Mucosa of stomach (tissue), 1 donor: ENCODE results near the gene SLC30A2.
A peak's percentile ranks its signal among the peaks of the same experiment; 100 is the strongest.

Experiments
- H3K27me3 ChIP-seq: one replicate; pipeline ENCODE4 v1.7.0; 2013; ENCODE audit warnings: mild to moderate bottlenecking, low read length; ENCODE audit not compliant: control insufficient read depth, insufficient read depth
- H3K36me3 ChIP-seq: one replicate; pipeline ENCODE4 v1.7.0; 2013; ENCODE audit warnings: low read length; ENCODE audit not compliant: control insufficient read depth, insufficient read depth
- H3K4me1 ChIP-seq: one replicate; pipeline ENCODE4 v1.7.0; 2013; ENCODE audit warnings: mild to moderate bottlenecking, low read length; ENCODE audit not compliant: control insufficient read depth, insufficient read depth
- H3K4me3 ChIP-seq: one replicate; pipeline ENCODE4 v1.7.0; 2013; ENCODE audit warnings: low read length
- H3K9ac ChIP-seq: one replicate; pipeline ENCODE4 v1.7.0; 2013; ENCODE audit warnings: mild to moderate bottlenecking, low read length, moderate library complexity
- H3K9me3 ChIP-seq: one replicate; pipeline ENCODE4 v1.7.0; 2013; ENCODE audit warnings: mild to moderate bottlenecking, low read length, moderate library complexity; ENCODE audit not compliant: control insufficient read depth
- donor health status: Pancreatic carcinoma.

Gene SLC30A2

DNA sequence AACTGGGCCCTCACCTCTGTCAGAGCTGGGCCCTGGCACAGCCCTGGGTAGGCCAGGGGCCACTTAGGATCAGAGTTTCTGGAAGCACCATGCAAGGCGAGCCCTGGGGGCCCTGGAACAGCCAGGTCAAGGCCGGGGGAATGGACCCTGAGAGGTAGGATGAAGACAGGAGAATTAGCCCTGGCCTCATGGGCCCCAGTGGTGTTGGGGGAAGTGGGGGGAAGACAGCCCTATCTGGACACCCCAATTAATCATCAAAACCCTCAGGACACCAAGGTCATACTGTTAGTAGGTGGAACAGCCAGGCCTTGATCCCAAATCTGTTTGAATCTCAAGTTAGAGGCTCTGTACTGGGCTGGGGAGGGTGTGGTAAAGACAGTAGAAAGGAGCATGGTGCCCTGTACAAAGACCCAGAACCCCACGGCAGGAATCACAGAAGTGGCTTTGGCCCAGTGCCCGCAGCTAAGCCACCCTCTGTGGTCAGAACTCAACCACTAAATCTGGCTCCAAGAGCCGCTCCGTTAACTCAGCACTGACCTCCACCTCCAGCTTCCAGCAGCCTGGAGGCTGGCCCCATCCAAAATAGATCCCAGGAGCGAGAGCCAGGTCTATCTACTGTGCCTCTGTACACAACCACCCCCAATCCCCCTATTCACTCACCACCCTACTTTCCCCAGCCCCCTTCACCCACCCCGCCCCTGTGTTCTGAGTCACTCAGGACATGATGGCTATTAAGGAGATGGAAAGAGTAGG lies 35.5 kb upstream of the SLC30A2 start:
- Histone ChIP-seq H3K9me3 (no peaks in the 10 kb centered on the region), H3K4me3 (no peak overlapping the region), H3K27me3 (no peaks in the 10 kb centered on the region), H3K4me1 (peaks cover 15% of the 10 kb centered on the region), H3K9ac (no peak overlapping the region), H3K36me3 (no peaks in the 10 kb centered on the region)

GRCh38 chr1:26079960-26080814 lies 34.3 kb upstream of the SLC30A2 start:
- Histone ChIP-seq H3K36me3 (no peaks in the 10 kb centered on the region), H3K9ac (no peak overlapping the region), H3K27me3 (no peaks in the 10 kb centered on the region), H3K9me3 (no peaks in the 10 kb centered on the region), H3K4me1 (peaks cover 26% of the 10 kb centered on the region), H3K4me3 (no peak overlapping the region)

- no peaks in the 10 kb centered on the region for H3K36me3 ChIP-seq
- no peak overlapping the region for H3K4me3 ChIP-seq
- H3K4me1 ChIP-seq = peaks cover 26% of the 10 kb centered on the region
- no peaks in the 10 kb centered on the region for H3K27me3 ChIP-seq
- no peaks in the 10 kb centered on the region for H3K9me3 ChIP-seq
- no peak overlapping the region for H3K9ac ChIP-seq
Measured at GRCh38 chr1:26079178-26079563, 33.3 kb upstream of the SLC30A2 start.

- Histone ChIP-seq H3K9me3 (no peaks in the 10 kb centered on the region), H3K27me3 (no peaks in the 10 kb centered on the region), H3K4me1 (peaks cover 26% of the 10 kb centered on the region), H3K36me3 (no peaks in the 10 kb centered on the region), H3K4me3 (no peak overlapping the region), H3K9ac (no peak overlapping the region)
Measured at GRCh38 chr1:26078286-26079177, 32.6 kb upstream of the SLC30A2 start.

GRCh38 chr1:26077524-26077923 lies 31.6 kb upstream of the SLC30A2 start:
- H3K4me3 ChIP-seq = no peak overlapping the region
- H3K9me3 ChIP-seq = no peaks in the 10 kb centered on the region
- no peaks in the 10 kb centered on the region for H3K36me3 ChIP-seq
- no peak overlapping the region for H3K9ac ChIP-seq
- H3K4me1 ChIP-seq = peaks cover 26% of the 10 kb centered on the region
- no peaks in the 10 kb centered on the region for H3K27me3 ChIP-seq

DNA sequence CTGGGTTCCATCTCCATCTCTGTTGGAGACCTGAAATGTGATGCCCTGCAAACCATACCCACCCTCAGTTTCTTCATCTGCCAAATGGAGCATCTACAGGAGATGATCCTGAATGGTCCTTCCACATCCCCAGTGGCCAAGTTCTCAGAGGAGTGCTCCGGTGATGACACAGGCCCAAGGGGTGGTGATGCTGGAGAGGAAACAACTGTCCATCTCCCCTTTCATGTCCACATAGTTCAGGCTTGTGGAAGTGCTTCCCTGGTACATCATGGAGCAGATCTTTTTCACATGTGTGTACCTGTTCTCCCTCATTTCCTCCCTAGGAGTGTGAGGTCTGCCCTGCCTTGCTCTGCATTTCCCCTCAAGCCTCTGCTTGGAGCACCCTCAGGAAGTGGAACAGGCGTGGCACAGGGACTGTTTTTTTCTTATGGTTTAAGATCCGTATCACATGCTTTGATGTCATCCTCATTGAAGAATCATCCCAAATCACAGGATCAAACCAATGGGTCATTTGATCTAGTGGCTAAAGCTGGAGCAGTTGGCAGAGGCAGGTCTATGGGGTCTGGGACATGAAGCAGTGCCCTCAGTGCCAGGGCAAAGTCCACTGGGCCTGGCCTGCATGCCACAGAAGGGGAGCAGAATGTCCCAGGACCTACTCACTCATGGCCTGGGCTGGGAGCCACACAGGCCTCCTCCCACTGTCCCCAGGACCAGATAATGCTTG lies 29.7 kb upstream of the SLC30A2 start:
- H3K36me3 ChIP-seq = no peaks in the 10 kb centered on the region
- H3K9me3 ChIP-seq = no peaks in the 10 kb centered on the region
- peaks cover 26% of the 10 kb centered on the region for H3K4me1 ChIP-seq
- H3K27me3 ChIP-seq = no peaks in the 10 kb centered on the region
- no peak overlapping the region for H3K4me3 ChIP-seq
- H3K9ac ChIP-seq = no peak overlapping the region

DNA sequence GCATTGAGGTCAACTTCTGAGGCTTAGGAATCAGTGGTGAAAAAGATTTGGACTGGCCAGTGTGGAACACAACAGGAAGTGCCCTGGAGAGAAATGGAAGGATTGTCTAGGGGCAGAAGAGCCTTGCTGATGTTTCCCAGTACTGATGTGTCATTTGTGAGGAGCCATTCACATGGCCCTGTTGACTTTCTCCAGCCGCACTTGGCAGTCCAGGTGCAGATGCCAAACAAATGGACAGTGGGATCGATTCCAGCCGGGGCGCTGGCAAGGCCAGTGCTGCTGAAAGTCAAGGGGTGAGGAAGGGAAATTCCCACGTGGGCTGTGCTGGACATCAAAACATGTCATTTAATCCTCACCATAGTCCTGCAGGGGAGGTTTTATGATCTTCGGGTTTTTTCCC lies 26.4 kb upstream of the SLC30A2 start:
- Histone ChIP-seq H3K36me3 (no peaks in the 10 kb centered on the region), H3K9ac (no peak overlapping the region), H3K4me3 (no peak overlapping the region), H3K9me3 (no peaks in the 10 kb centered on the region), H3K4me1 (peaks cover 13% of the 10 kb centered on the region), H3K27me3 (no peaks in the 10 kb centered on the region)

DNA sequence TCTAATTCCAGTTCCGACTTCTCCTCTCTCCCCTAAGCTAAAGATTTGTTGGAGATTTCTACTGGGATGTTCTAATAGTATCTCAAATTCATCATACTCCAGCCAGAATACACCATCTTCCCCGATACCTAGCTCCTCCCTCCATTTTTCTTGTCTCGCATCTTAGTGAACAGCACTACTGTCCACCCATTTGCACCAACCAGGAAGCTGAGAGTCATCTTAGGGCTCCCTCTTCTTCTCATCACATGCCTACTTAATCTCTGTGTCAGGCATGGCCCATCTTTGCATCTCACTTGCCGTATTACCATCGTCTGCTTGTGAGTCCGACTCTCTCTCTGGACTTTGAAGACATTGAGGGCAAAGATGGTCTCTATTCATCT lies 25.0 kb upstream of the SLC30A2 start:
- Histone ChIP-seq H3K9me3 (no peaks in the 10 kb centered on the region), H3K36me3 (no peaks in the 10 kb centered on the region), H3K27me3 (no peaks in the 10 kb centered on the region), H3K4me1 (peaks cover 18% of the 10 kb centered on the region), H3K4me3 (no peak overlapping the region), H3K9ac (no peak overlapping the region)

DNA sequence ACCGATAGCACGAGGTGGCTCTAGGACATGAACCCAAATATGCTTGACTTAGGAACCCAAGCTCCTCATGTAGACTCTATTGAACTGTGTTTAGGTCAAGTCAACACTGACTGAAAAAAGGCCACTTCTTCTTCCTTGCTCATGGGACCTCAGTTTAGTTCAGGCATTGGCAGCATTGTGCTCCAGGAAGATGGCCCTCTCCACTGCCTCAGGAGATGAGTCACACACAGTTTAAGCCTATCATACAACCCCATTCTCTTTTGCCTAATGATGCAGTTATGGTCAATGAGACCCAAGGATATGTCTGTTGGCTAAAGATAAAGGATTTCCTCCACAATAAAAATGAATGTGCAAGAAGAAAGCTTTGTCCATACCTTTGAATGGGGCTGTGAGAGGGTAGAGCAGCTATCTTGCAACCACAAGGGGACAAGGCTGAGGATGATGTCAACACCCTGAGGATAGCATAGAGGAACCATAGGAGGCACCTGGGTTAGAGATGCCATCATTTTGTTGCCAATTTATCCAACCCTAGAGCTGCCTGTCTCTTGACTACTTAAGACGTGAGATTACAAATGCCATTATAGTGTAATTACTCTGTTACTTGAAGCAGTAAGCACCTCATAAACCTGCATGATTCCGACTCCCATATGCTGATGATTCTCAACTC lies 24.5 kb upstream of the SLC30A2 start:
- Histone ChIP-seq H3K9ac (no peak overlapping the region), H3K36me3 (no peaks in the 10 kb centered on the region), H3K27me3 (no peaks in the 10 kb centered on the region), H3K4me3 (no peak overlapping the region), H3K4me1 (peaks cover 12% of the 10 kb centered on the region), H3K9me3 (no peaks in the 10 kb centered on the region)

GRCh38 chr1:26069941-26070295 lies 24.0 kb upstream of the SLC30A2 start:
- peaks cover 10% of the 10 kb centered on the region for H3K4me1 ChIP-seq
- H3K36me3 ChIP-seq = no peaks in the 10 kb centered on the region
- no peaks in the 10 kb centered on the region for H3K27me3 ChIP-seq
- no peak overlapping the region for H3K4me3 ChIP-seq
- no peaks in the 10 kb centered on the region for H3K9me3 ChIP-seq
- H3K9ac ChIP-seq = no peak overlapping the region

DNA sequence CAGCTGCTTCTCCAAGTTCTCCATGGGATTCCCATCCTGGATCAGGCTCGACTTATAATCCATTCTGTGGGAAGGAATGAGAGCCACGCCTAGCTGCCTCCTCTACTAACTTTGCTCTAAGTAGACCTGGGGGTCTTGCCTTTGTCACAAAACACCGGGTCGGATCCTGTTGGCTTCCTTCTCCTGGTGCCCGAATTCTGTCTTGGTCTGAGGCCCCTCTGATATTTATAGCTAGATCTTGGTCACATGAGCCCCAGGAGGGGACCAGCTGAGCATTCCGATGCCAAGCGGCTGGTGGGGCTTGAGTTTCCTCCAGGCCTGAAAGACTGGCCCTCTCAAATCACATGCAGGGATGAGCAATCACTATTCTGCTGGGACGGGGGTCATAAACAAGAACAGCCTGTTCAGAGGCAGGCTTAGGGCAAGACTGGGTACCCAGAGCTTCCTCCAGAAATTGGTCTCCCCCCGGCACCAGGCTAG lies 21.6 kb upstream of the SLC30A2 start, which contains the start of gene TRIM63:
Gene TRIM63 (minus strand): TSS at position 199 of the 480 bp plus-strand sequence. CDS start 136 bp downstream, at position 63.
- no peaks in the 10 kb centered on the region for H3K9me3 ChIP-seq
- H3K9ac ChIP-seq = peak within 1 kb of the TSS; percentile 15
- peaks cover 10% of the 10 kb centered on the region for H3K4me1 ChIP-seq
- H3K36me3 ChIP-seq = no peaks in the 10 kb centered on the region
- H3K27me3 ChIP-seq = no peaks in the 10 kb centered on the region
- no peak within 1 kb of the TSS for H3K4me3 ChIP-seq
